GM23338 (cell line): ENCODE results near the gene CLK1. TPM values are rescaled to one million over a fixed set of nuclear protein-coding genes. Genes with fewer than 3 reads are reported as not detected.

ENCODE experiments used
- ATAC-seq: fragments of 200-7000 bp; cut with Tn5 transposase; 3 replicates; pipeline ENCODE4 v1.9.1; 2020
- DNase-seq: peaks from one replicate; pipeline ENCODE4 v3.0.0-alpha.2; 2015; ENCODE audit warnings: low spot score
- H2AFZ ChIP-seq: fragments of 200-600 bp; sonication (generic); 2 replicates; pipeline ENCODE4 v1.8.0; 2016; ENCODE audit warnings: antibody characterized with exemption, mild to moderate bottlenecking, moderate library complexity
- H3F3A ChIP-seq: fragments of 200-600 bp; sonication (generic); replicated peaks from 2 replicates; pipeline ENCODE4 v1.8.0; 2017; ENCODE audit warnings: antibody characterized with exemption, mixed run types, low read depth
- H3K27ac ChIP-seq: fragments of 200-600 bp; sonication (generic); 2 replicates; pipeline ENCODE4 v1.6.1; 2016; ENCODE audit warnings: low read depth
- H3K27me3 ChIP-seq: fragments of 200-600 bp; sonication (generic); 2 replicates; pipeline ENCODE4 v1.8.0; 2016; ENCODE audit warnings: mild to moderate bottlenecking, mixed run types, moderate library complexity; ENCODE audit not compliant: insufficient read depth
- H3K36me3 ChIP-seq: fragments of 200-600 bp; sonication (generic); 2 replicates; pipeline ENCODE4 v1.8.0; 2016; ENCODE audit warnings: mild to moderate bottlenecking; ENCODE audit not compliant: insufficient read depth
- H3K4me1 ChIP-seq: fragments of 200-600 bp; sonication (generic); 2 replicates; pipeline ENCODE4 v1.8.0; 2016; ENCODE audit warnings: mild to moderate bottlenecking, moderate library complexity; ENCODE audit not compliant: insufficient read depth
- H3K4me2 ChIP-seq: fragments of 200-600 bp; sonication (generic); 2 replicates; pipeline ENCODE4 v1.7.1; 2017; ENCODE audit warnings: mixed run types
- H3K4me3 ChIP-seq: fragments of 200-600 bp; sonication (generic); 2 replicates; pipeline ENCODE4 v1.6.1; 2016; ENCODE audit warnings: mixed run types
- H3K79me2 ChIP-seq: fragments of 200-600 bp; sonication (generic); replicated peaks from 2 replicates; pipeline ENCODE4 v1.8.0; 2017; ENCODE audit warnings: mild to moderate bottlenecking; ENCODE audit not compliant: insufficient read depth
- H3K9me2 ChIP-seq: fragments of 200-600 bp; sonication (generic); 2 replicates; pipeline ENCODE4 v1.8.0; 2017; ENCODE audit not compliant: insufficient read depth
- H4K20me1 ChIP-seq: fragments of 200-600 bp; sonication (generic); replicated peaks from 2 replicates; pipeline ENCODE4 v1.8.0; 2017; ENCODE audit warnings: mild to moderate bottlenecking; ENCODE audit not compliant: insufficient read depth
- H3K27ac Mint-ChIP-seq: 2 replicates; pipeline ENCODE4 v1.8.0; 2020; ENCODE audit warnings: inconsistent platforms, mild to moderate bottlenecking, moderate library complexity, mixed read lengths
- H3K27me3 Mint-ChIP-seq: 3 replicates; pipeline ENCODE4 v1.8.0; 2022; ENCODE audit warnings: low read depth, mild to moderate bottlenecking, moderate library complexity, mixed read lengths, inconsistent platforms; ENCODE audit not compliant: insufficient read depth, poor library complexity
- H3K36me3 Mint-ChIP-seq: 3 replicates; pipeline ENCODE4 v1.8.0; 2021; ENCODE audit warnings: low read depth, mild to moderate bottlenecking, inconsistent platforms, moderate library complexity, mixed read lengths
- H3K4me1 Mint-ChIP-seq: 3 replicates; pipeline ENCODE4 v1.8.0; 2020; ENCODE audit warnings: mild to moderate bottlenecking, inconsistent platforms, mixed read lengths
- H3K4me3 Mint-ChIP-seq: 3 replicates; pipeline ENCODE4 v1.8.0; 2021; ENCODE audit warnings: moderate library complexity, mild to moderate bottlenecking, inconsistent platforms, mixed read lengths
- H3K9me3 Mint-ChIP-seq: 3 replicates; pipeline ENCODE4 v1.8.0; 2020; ENCODE audit warnings: moderate library complexity, mild to moderate bottlenecking, inconsistent platforms, mixed read lengths
- CREB1 ChIP-seq: fragments of 250-450 bp; sonication (Bioruptor Pico); IDR thresholded peaks from 2 replicates; pipeline ENCODE4 v1.5.0; 2020; ENCODE audit warnings: low read depth, mild to moderate bottlenecking, moderate library complexity
- EZH2 ChIP-seq: fragments of 200-600 bp; sonication (generic); IDR thresholded peaks from one replicate; pipeline ENCODE4 v1.8.0; 2017; ENCODE audit warnings: antibody characterized with exemption, mild to moderate bottlenecking, low read depth; ENCODE audit not compliant: unreplicated experiment
- JUNB ChIP-seq: IDR thresholded peaks from one replicate; pipeline ENCODE4 v1.6.1; 2016; ENCODE audit warnings: antibody characterized with exemption; ENCODE audit not compliant: unreplicated experiment
- ZNF114 ChIP-seq: fragments of 250-450 bp; sonication (Bioruptor Pico); IDR thresholded peaks from 2 replicates; pipeline ENCODE4 v1.5.0; 2020; ENCODE audit warnings: mild to moderate bottlenecking, moderate library complexity
- ZNF331 ChIP-seq: fragments of 250-450 bp; sonication (Bioruptor Pico); IDR thresholded peaks from 2 replicates; pipeline ENCODE4 v1.5.0; 2020; ENCODE audit warnings: low read depth, mild to moderate bottlenecking, moderate library complexity
- polyA plus RNA-seq: library from polyadenylated mRNA; unstranded; fragments of >200 nt; fragmentation: Nextera tagmentation; extraction: Ambion mirVana; gene quantifications from 2 replicates; pipeline ENCODE4 v1.2.1, GENCODE V29; 2016
- total RNA-seq: library from RNA; depleted of rRNA; stranded (reverse); fragments of >200 nt; shearing (Covaris generic); gene quantifications from 2 replicates; pipeline ENCODE4 v1.2.3, GENCODE V29; 2014
- TF ChIP-seq, protein P1 (sequence below): fragments of 250-450 bp; sonication (Bioruptor Pico); IDR thresholded peaks from 2 replicates; pipeline ENCODE4 v1.5.0; 2020; ENCODE audit warnings: mild to moderate bottlenecking, moderate library complexity

CLK1 gene
- total and polyA plus RNA-seq, 2 experiments from 2014 or later = 26.7 to 36.0 TPM

- H2AFZ ChIP-seq = no peak overlapping the region
- Mint-ChIP-seq H3K4me1 (no peaks in the 10 kb centered on the region), H3K9me3 (no peaks in the 10 kb centered on the region), H3K36me3 (peaks cover 20% of the 10 kb centered on the region), H3K27me3 (peaks cover 7% of the 10 kb centered on the region), H3K4me3 (no peak overlapping the region), H3K27ac (no peak overlapping the region)
- H3K4me2 ChIP-seq = no peak overlapping the region
- no peak for DNase-seq
- no peak overlapping the region for H3K4me3 ChIP-seq
- H3K4me1 ChIP-seq = 0 out of 2 replicates have a peak, but pooled peaks cover 4% of the 10 kb centered on the region
- H3K27me3 ChIP-seq = no peaks in the 10 kb centered on the region
- peaks cover 3% of the 10 kb centered on the region; the same call in 1 of the 2 replicates for H3K36me3 ChIP-seq
- TF ChIP-seq ZNF114 (no peak), CREB1 (no peak), JUNB (no peak)
- TF ChIP-seq, protein P1, sequence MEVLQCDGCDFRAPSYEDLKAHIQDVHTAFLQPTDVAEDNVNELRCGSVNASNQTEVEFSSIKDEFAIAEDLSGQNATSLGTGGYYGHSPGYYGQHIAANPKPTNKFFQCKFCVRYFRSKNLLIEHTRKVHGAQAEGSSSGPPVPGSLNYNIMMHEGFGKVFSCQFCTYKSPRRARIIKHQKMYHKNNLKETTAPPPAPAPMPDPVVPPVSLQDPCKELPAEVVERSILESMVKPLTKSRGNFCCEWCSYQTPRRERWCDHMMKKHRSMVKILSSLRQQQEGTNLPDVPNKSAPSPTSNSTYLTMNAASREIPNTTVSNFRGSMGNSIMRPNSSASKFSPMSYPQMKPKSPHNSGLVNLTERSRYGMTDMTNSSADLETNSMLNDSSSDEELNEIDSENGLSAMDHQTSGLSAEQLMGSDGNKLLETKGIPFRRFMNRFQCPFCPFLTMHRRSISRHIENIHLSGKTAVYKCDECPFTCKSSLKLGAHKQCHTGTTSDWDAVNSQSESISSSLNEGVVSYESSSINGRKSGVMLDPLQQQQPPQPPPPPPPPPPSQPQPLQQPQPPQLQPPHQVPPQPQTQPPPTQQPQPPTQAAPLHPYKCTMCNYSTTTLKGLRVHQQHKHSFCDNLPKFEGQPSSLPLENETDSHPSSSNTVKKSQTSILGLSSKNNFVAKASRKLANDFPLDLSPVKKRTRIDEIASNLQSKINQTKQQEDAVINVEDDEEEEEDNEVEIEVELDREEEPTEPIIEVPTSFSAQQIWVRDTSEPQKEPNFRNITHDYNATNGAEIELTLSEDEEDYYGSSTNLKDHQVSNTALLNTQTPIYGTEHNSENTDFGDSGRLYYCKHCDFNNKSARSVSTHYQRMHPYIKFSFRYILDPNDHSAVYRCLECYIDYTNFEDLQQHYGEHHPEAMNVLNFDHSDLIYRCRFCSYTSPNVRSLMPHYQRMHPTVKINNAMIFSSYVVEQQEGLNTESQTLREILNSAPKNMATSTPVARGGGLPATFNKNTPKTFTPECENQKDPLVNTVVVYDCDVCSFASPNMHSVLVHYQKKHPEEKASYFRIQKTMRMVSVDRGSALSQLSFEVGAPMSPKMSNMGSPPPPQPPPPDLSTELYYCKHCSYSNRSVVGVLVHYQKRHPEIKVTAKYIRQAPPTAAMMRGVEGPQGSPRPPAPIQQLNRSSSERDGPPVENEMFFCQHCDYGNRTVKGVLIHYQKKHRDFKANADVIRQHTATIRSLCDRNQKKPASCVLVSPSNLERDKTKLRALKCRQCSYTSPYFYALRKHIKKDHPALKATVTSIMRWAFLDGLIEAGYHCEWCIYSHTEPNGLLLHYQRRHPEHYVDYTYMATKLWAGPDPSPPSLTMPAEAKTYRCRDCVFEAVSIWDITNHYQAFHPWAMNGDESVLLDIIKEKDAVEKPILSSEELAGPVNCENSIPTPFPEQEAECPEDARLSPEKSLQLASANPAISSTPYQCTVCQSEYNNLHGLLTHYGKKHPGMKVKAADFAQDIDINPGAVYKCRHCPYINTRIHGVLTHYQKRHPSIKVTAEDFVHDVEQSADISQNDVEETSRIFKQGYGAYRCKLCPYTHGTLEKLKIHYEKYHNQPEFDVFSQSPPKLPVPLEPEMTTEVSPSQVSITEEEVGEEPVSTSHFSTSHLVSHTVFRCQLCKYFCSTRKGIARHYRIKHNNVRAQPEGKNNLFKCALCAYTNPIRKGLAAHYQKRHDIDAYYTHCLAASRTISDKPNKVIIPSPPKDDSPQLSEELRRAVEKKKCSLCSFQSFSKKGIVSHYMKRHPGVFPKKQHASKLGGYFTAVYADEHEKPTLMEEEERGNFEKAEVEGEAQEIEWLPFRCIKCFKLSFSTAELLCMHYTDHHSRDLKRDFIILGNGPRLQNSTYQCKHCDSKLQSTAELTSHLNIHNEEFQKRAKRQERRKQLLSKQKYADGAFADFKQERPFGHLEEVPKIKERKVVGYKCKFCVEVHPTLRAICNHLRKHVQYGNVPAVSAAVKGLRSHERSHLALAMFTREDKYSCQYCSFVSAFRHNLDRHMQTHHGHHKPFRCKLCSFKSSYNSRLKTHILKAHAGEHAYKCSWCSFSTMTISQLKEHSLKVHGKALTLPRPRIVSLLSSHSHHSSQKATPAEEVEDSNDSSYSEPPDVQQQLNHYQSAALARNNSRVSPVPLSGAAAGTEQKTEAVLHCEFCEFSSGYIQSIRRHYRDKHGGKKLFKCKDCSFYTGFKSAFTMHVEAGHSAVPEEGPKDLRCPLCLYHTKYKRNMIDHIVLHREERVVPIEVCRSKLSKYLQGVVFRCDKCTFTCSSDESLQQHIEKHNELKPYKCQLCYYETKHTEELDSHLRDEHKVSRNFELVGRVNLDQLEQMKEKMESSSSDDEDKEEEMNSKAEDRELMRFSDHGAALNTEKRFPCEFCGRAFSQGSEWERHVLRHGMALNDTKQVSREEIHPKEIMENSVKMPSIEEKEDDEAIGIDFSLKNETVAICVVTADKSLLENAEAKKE (CRISPR knock-in tag) = no peak
- no peak overlapping the region for H3K27ac ChIP-seq
- H3K9me2 ChIP-seq = no peaks in the 10 kb centered on the region
- no peaks in the 10 kb centered on the region; the same call in 1 of the 2 replicates for H4K20me1 ChIP-seq
- no peaks in the 10 kb centered on the region for H3F3A ChIP-seq
- no peak for ATAC-seq
- no peaks in the 10 kb centered on the region for H3K79me2 ChIP-seq
These were observed 4.6 kb upstream of the CLK1 start for GRCh38 chr2:200869014-200869413.

GRCh38 chr2:200863782-200864175 lies 679 bp downstream of the CLK1 start:
- Mint-ChIP-seq H3K9me3 (no peaks in the 10 kb centered on the region), H3K4me3 (peak overlapping the region; percentile 99), H3K27ac (peak overlapping the region; percentile 99), H3K36me3 (peaks cover 31% of the 10 kb centered on the region), H3K27me3 (peaks cover 7% of the 10 kb centered on the region), H3K4me1 (peaks cover 17% of the 10 kb centered on the region)
- Histone ChIP-seq H2AFZ (peak overlapping the region; percentile 95; the same call in 1 of the 2 replicates), H3K27me3 (no peaks in the 10 kb centered on the region), H3K4me2 (peak overlapping the region; percentile 78), H3K36me3 (peaks cover 20% of the 10 kb centered on the region), H3K27ac (peak overlapping the region; percentile 98), H4K20me1 (peaks cover 14% of the 10 kb centered on the region; the same call in 1 of the 2 replicates), H3F3A (no peaks in the 10 kb centered on the region; the same call in 1 of the 2 replicates), H3K4me1 (peaks cover 18% of the 10 kb centered on the region), H3K9me2 (no peaks in the 10 kb centered on the region), H3K79me2 (peaks cover 52% of the 10 kb centered on the region), H3K4me3 (peak overlapping the region; percentile 85)
- ATAC-seq = peak; percentile 3; the same call in 2 of the 3 replicates
- DNase-seq = no peak
- TF ChIP-seq ZNF114 = no peak
- no peak for TF ChIP-seq EZH2
- TF ChIP-seq CREB1 = no peak
- no peak for TF ChIP-seq JUNB
- TF ChIP-seq ZNF331 (CRISPR knock-in tag) = no peak
- TF ChIP-seq, protein P1 (CRISPR knock-in tag) = no peak
